H9 (cell line): ENCODE data around the gene ANK3. TPM values are rescaled to one million over a fixed set of nuclear protein-coding genes. Genes with fewer than 3 reads are reported as not detected.

Source experiments
- DNase-seq: peaks from one replicate; pipeline ENCODE4 v3.0.0-alpha.2; 2017
- H2AFZ ChIP-seq: one replicate; pipeline ENCODE4 v1.6.1; 2013; ENCODE audit warnings: mild to moderate bottlenecking, low read length, control low read depth, moderate library complexity
- H2AK5ac ChIP-seq: 2 replicates; pipeline ENCODE4 v1.6.1; 2013; ENCODE audit warnings: low read length, control low read depth, mixed read lengths; ENCODE audit not compliant: insufficient read length
- H2BK120ac ChIP-seq: one replicate; pipeline ENCODE4 v1.6.1; 2013; ENCODE audit warnings: low read depth, mild to moderate bottlenecking, low read length, control low read depth, inconsistent platforms; ENCODE audit not compliant: poor library complexity, severe bottlenecking
- H2BK12ac ChIP-seq: 2 replicates; pipeline ENCODE4 v1.6.1; 2013; ENCODE audit warnings: low read length, control low read depth, mixed read lengths, low read depth; ENCODE audit not compliant: insufficient read length
- H2BK15ac ChIP-seq: 2 replicates; pipeline ENCODE4 v1.6.1; 2013; ENCODE audit warnings: low read depth, low read length, control low read depth
- H2BK20ac ChIP-seq: one replicate; pipeline ENCODE4 v1.6.1; 2013; ENCODE audit warnings: low read depth, mild to moderate bottlenecking, low read length, control low read depth, inconsistent platforms; ENCODE audit not compliant: poor library complexity, severe bottlenecking
- H2BK5ac ChIP-seq: 2 replicates; pipeline ENCODE4 v1.6.1; 2013; ENCODE audit warnings: low read length, control low read depth, mixed read lengths; ENCODE audit not compliant: insufficient read length
- H3K14ac ChIP-seq: 2 replicates; pipeline ENCODE4 v1.6.1; 2013; ENCODE audit warnings: low read length, control low read depth; ENCODE audit not compliant: insufficient read depth
- H3K18ac ChIP-seq: 2 replicates; pipeline ENCODE4 v1.6.1; 2013; ENCODE audit warnings: low read depth, mild to moderate bottlenecking, mixed read lengths, low read length, control low read depth; ENCODE audit not compliant: insufficient read length
- H3K23ac ChIP-seq: 2 replicates; pipeline ENCODE4 v1.6.1; 2013; ENCODE audit warnings: low read length, control low read depth, mixed read lengths, low read depth; ENCODE audit not compliant: insufficient read length
- H3K23me2 ChIP-seq: 2 replicates; pipeline ENCODE4 v1.6.1; 2013; ENCODE audit warnings: low read depth, mild to moderate bottlenecking, mixed read lengths, low read length, control low read depth; ENCODE audit not compliant: insufficient read length, poor library complexity, severe bottlenecking
- H3K27ac ChIP-seq: 2 replicates; pipeline ENCODE4 v1.5.1; 2013; ENCODE audit warnings: low read length, control low read depth, mixed read lengths, low read depth; ENCODE audit not compliant: insufficient read length
- H3K27me3 ChIP-seq: 2 replicates; pipeline ENCODE4 v1.6.1; 2013; ENCODE audit warnings: low read length, control low read depth, inconsistent platforms; ENCODE audit not compliant: insufficient read depth
- H3K4ac ChIP-seq: 2 replicates; pipeline ENCODE4 v1.6.1; 2013; ENCODE audit warnings: low read depth, mild to moderate bottlenecking, control low read depth, inconsistent platforms, low read length, moderate library complexity
- H3K4me1 ChIP-seq: 2 replicates; pipeline ENCODE4 v1.6.1; 2013; ENCODE audit warnings: low read length, control low read depth, inconsistent platforms; ENCODE audit not compliant: insufficient read depth
- H3K4me2 ChIP-seq: 2 replicates; pipeline ENCODE4 v1.6.1; 2013; ENCODE audit warnings: low read length, control low read depth, mixed read lengths; ENCODE audit not compliant: insufficient read length, insufficient read depth
- H3K56ac ChIP-seq: 2 replicates; pipeline ENCODE4 v1.6.1; 2013; ENCODE audit warnings: low read depth, mild to moderate bottlenecking, mixed read lengths, low read length, control low read depth; ENCODE audit not compliant: insufficient read length
- H3K79me1 ChIP-seq: 2 replicates; pipeline ENCODE4 v1.6.1; 2013; ENCODE audit warnings: low read depth, mild to moderate bottlenecking, moderate library complexity, low read length, control low read depth, inconsistent platforms; ENCODE audit not compliant: insufficient read depth, poor library complexity, severe bottlenecking
- H3K79me2 ChIP-seq: 2 replicates; pipeline ENCODE4 v1.6.1; 2013; ENCODE audit warnings: low read length, control low read depth, inconsistent platforms; ENCODE audit not compliant: insufficient read depth
- H3K9ac ChIP-seq: 2 replicates; pipeline ENCODE4 v1.6.1; 2013; ENCODE audit warnings: low read length, control low read depth, mixed read lengths; ENCODE audit not compliant: insufficient read length; ENCODE audit errors: extremely low read depth
- H3K9me3 ChIP-seq: one replicate; pipeline ENCODE4 v1.6.1; 2013; ENCODE audit warnings: low read depth, low read length, inconsistent platforms; ENCODE audit not compliant: control insufficient read depth
- H3T11ph ChIP-seq: one replicate; pipeline ENCODE4 v1.6.1; 2013; ENCODE audit warnings: mild to moderate bottlenecking, low read length, control low read depth, inconsistent platforms
- H4K20me1 ChIP-seq: one replicate; pipeline ENCODE4 v1.6.1; 2013; ENCODE audit not compliant: control insufficient read depth, insufficient read length, insufficient read depth
- H4K5ac ChIP-seq: 2 replicates; pipeline ENCODE4 v1.6.1; 2013; ENCODE audit warnings: low read depth, mild to moderate bottlenecking, mixed read lengths, low read length, control low read depth; ENCODE audit not compliant: insufficient read length
- H4K8ac ChIP-seq: replicated peaks from 2 replicates; pipeline ENCODE4 v1.6.1; 2013; ENCODE audit warnings: low read length, control low read depth, mixed read lengths, low read depth; ENCODE audit not compliant: insufficient read length
- H4K91ac ChIP-seq: 2 replicates; pipeline ENCODE4 v1.6.1; 2013; ENCODE audit warnings: low read depth, mild to moderate bottlenecking, moderate library complexity, mixed read lengths, low read length, control low read depth; ENCODE audit not compliant: insufficient read length
- H3K27ac Mint-ChIP-seq, 3 experiments: 2 replicates in 2 of 3; 3 replicates in 1 of 3; pipeline ENCODE4 v1.8.0; 2020 to 2021; ENCODE audit warnings: mixed read lengths in 3 of 3, mild to moderate bottlenecking in 1 of 3, moderate library complexity in 1 of 3
- H3K27me3 Mint-ChIP-seq: 2 replicates; pipeline ENCODE4 v1.8.0; 2021; ENCODE audit warnings: low read depth, mild to moderate bottlenecking, moderate library complexity, mixed read lengths
- H3K36me3 Mint-ChIP-seq, 3 experiments: 2 replicates in 2 of 3; 3 replicates in 1 of 3; pipeline ENCODE4 v1.8.0; 2020 to 2021; ENCODE audit warnings: low read depth in 3 of 3, mixed read lengths in 3 of 3; ENCODE audit not compliant: insufficient read depth in 1 of 3
- H3K4me1 Mint-ChIP-seq, 2 experiments: 2 replicates each; pipeline ENCODE4 v1.8.0; 2020; ENCODE audit warnings: mixed read lengths in 2 of 2
- H3K4me3 Mint-ChIP-seq, 2 experiments: 2 replicates in 1 of 2; 3 replicates in 1 of 2; pipeline ENCODE4 v1.8.0; 2020 to 2021; ENCODE audit warnings: mild to moderate bottlenecking in 2 of 2, mixed read lengths in 2 of 2, moderate library complexity in 1 of 2
- H3K9me3 Mint-ChIP-seq, 2 experiments: 2 replicates in 1 of 2; 3 replicates in 1 of 2; pipeline ENCODE4 v1.8.0; 2020; ENCODE audit warnings: mild to moderate bottlenecking in 2 of 2, mixed read lengths in 2 of 2, moderate library complexity in 1 of 2
- WGBS: extraction: QIAGEN DNeasy Blood & Tissue Kit; methylation state at CpG from one replicate; pipeline ENCODE4 v1.1.7; 2013; ENCODE audit warnings: missing lambda C conversion rate, low lambda C conversion rate, mixed read lengths; ENCODE audit not compliant: insufficient read length; ENCODE audit errors: extremely low coverage; 5-methylcytosine and 5-hydroxymethylcytosine counted together
- total RNA-seq: library from RNA; stranded (reverse); gene quantifications from 2 replicates; pipeline ENCODE4 v1.2.1, GENCODE V29; 2021
- TF ChIP-seq, protein P1 (sequence below): fragments of 200-600 bp; sonication (generic); conservative IDR thresholded peaks from 3 replicates; pipeline ENCODE4 v1.8.0; 2021; ENCODE audit warnings: antibody characterized with exemption, mild to moderate bottlenecking

ANK3 gene
- total RNA-seq, 1 experiment from 2014 or later = 59.6 TPM

DNA sequence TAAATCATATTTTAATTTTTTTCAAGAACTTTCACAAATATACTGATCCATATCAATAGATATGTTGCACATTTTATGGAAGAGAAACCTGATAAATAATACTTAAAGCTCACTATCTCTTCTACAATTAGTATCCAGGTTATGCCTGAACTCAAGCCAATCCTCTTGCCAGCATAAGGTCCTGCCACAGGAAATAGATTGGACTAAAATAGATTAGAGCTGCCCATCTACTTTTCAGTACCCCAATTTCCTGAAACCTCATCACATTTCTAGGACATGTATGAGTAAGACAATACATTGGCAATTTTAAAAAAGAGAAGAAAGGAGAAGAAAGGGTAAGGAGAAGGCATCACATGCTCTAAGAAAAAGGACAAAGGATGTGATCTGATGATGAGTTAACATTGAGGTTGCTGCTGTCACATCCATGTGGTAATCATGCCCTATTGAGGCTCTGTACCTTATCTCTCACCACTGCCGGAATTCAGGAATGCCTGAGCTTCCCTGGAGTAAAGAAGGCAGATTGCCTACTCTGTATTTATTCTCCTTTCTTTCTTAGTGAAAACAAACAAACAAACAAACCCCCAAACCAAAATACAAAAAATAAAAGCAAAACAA, 199.7 kb downstream of the ANK3 start:
- no peak overlapping the region for H3K18ac ChIP-seq

More for the DNA sequence above, 199.7 kb downstream of the ANK3 start:
- Mint-ChIP-seq H3K36me3 (peaks cover 6 to 8% (median 7%) of the 10 kb centered on the region in 3 experiments; a peak in 5 of 7 replicates), H3K4me3 (no peak overlapping the region), H3K27me3 (no peaks in the 10 kb centered on the region), H3K9me3 (0 out of 5 replicates have a peak, but pooled peaks cover 0 to 3% of the 10 kb centered on the region in 2 experiments), H3K4me1 (peaks cover 0 to 11% of the 10 kb centered on the region in 2 experiments; a peak in 3 of 4 replicates), H3K27ac (peak overlapping the region in 2 of 3 experiments; percentile 37 to 47; a peak in 2 of 7 replicates)
- Histone ChIP-seq H3K4ac (no peak overlapping the region), H3K27me3 (no peaks in the 10 kb centered on the region), H2BK120ac (no peak overlapping the region), H3K23ac (no peak overlapping the region), H3T11ph (no peak overlapping the region), H3K14ac (no peak overlapping the region), H3K9ac (no peak overlapping the region), H4K91ac (no peak overlapping the region), H2BK20ac (no peak overlapping the region), H4K5ac (no peak overlapping the region), H2AK5ac (no peak overlapping the region), H3K79me2 (no peaks in the 10 kb centered on the region), H2BK15ac (no peak overlapping the region), H4K8ac (no peak overlapping the region), H3K79me1 (no peaks in the 10 kb centered on the region), H2AFZ (no peak overlapping the region), H3K23me2 (no peaks in the 10 kb centered on the region), H2BK5ac (no peak overlapping the region), H3K4me2 (no peak overlapping the region), H3K27ac (no peak overlapping the region), H4K20me1 (no peaks in the 10 kb centered on the region), H2BK12ac (no peak overlapping the region), H3K56ac (no peak overlapping the region), H3K4me1 (no peaks in the 10 kb centered on the region), H3K9me3 (no peaks in the 10 kb centered on the region)
- no CpG with 5 or more reads among the region's 1 CpG for WGBS
- DNase-seq = no peak
- TF ChIP-seq, protein P1, sequence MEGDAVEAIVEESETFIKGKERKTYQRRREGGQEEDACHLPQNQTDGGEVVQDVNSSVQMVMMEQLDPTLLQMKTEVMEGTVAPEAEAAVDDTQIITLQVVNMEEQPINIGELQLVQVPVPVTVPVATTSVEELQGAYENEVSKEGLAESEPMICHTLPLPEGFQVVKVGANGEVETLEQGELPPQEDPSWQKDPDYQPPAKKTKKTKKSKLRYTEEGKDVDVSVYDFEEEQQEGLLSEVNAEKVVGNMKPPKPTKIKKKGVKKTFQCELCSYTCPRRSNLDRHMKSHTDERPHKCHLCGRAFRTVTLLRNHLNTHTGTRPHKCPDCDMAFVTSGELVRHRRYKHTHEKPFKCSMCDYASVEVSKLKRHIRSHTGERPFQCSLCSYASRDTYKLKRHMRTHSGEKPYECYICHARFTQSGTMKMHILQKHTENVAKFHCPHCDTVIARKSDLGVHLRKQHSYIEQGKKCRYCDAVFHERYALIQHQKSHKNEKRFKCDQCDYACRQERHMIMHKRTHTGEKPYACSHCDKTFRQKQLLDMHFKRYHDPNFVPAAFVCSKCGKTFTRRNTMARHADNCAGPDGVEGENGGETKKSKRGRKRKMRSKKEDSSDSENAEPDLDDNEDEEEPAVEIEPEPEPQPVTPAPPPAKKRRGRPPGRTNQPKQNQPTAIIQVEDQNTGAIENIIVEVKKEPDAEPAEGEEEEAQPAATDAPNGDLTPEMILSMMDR = no peak
